Caco-2 (cell line): ENCODE data around the gene KNCN. TPM values are rescaled to one million over a fixed set of nuclear protein-coding genes. Genes with fewer than 3 reads are reported as not detected.

Experiments used
- BruUV-seq: library from RNA; stranded (reverse); fragments of 400-500 nt; replicated peaks from 2 replicates; lab custom pipeline; 2021; lab: Mats Ljungman, UMichigan
- CTCF ChIA-PET: fragments of 300-600 bp; sonication (Branson Sonifier 250); formaldehyde crosslinking; loops from one replicate; lab custom pipeline; 2022; ENCODE audit warnings: antibody characterized with exemption; lab: Charles Lee
- POLR2A ChIA-PET: fragments of 300-600 bp; sonication (Branson Sonifier 250); formaldehyde crosslinking; loops from one replicate; lab custom pipeline; 2022; ENCODE audit warnings: antibody characterized with exemption; lab: Charles Lee
- DNase-seq, 2 experiments: peaks; one replicate each; pipeline versions ENCODE4 v3.0.0 to v3.0.0-alpha.2; 2020 to 2022
- H3K27me3 ChIP-seq: replicated peaks from 2 replicates; pipeline ENCODE4 v1.6.0; 2011; ENCODE audit warnings: low read length; ENCODE audit not compliant: control insufficient read depth, insufficient read depth
- H3K36me3 ChIP-seq: 2 replicates; pipeline ENCODE4 v1.5.1; 2011; ENCODE audit warnings: low read length; ENCODE audit not compliant: control insufficient read depth, insufficient read depth
- H3K4me1 ChIP-seq: fragments of 250-450 bp; sonication (Bioruptor Pico); 2 replicates; pipeline ENCODE4 v1.5.1; 2020; ENCODE audit warnings: mild to moderate bottlenecking
- H3K4me3 ChIP-seq: 2 replicates; pipeline ENCODE4 v1.5.1; 2011; ENCODE audit warnings: low read depth, mild to moderate bottlenecking, control low read depth, low read length
- H3K9me3 ChIP-seq: fragments of 250-450 bp; sonication (Bioruptor Pico); 2 replicates; pipeline ENCODE4 v1.5.1; 2020; ENCODE audit warnings: mild to moderate bottlenecking, moderate library complexity
- H3K27ac Mint-ChIP-seq: one replicate; pipeline ENCODE4 v1.8.0; 2022; ENCODE audit warnings: mixed read lengths; ENCODE audit not compliant: unreplicated experiment
- H3K27me3 Mint-ChIP-seq: one replicate; pipeline ENCODE4 v1.8.0; 2022; ENCODE audit warnings: mixed read lengths; ENCODE audit not compliant: insufficient read depth, unreplicated experiment
- H3K36me3 Mint-ChIP-seq: one replicate; pipeline ENCODE4 v1.8.0; 2022; ENCODE audit warnings: mild to moderate bottlenecking, mixed read lengths; ENCODE audit not compliant: insufficient read depth, unreplicated experiment
- H3K4me1 Mint-ChIP-seq: one replicate; pipeline ENCODE4 v1.8.0; 2022; ENCODE audit warnings: low read depth, mixed read lengths; ENCODE audit not compliant: unreplicated experiment
- H3K4me3 Mint-ChIP-seq: one replicate; pipeline ENCODE4 v1.8.0; 2022; ENCODE audit warnings: mild to moderate bottlenecking, moderate library complexity, mixed read lengths; ENCODE audit not compliant: unreplicated experiment
- H3K9me3 Mint-ChIP-seq: one replicate; pipeline ENCODE4 v1.8.0; 2022; ENCODE audit warnings: mixed read lengths; ENCODE audit not compliant: unreplicated experiment
- intact Hi-C: fragments of 100-400 bp; cut with micrococcal nuclease; formaldehyde crosslinking; loops from one replicate; pipeline ENCODE4 v1.10.0; 2022; ENCODE audit not compliant: unreplicated experiment
- total RNA-seq: library from RNA; stranded (reverse); gene quantifications from 2 replicates; pipeline ENCODE4 v1.2.3, GENCODE V29; 2022
- TF ChIP-seq, protein P1 (sequence below), 2 experiments: fragments of 200-600 bp in 1 of 2; IDR thresholded peaks; 1 replicate in 1 of 2; 2 replicates in 1 of 2; pipeline versions ENCODE4 v1.5.1 to v1.8.0; 2011 to 2022; ENCODE audit warnings: antibody characterized with exemption in 1 of 2, control low read depth in 1 of 2, inconsistent platforms in 1 of 2, low read depth in 1 of 2, low read length in 1 of 2, mild to moderate bottlenecking in 1 of 2, moderate library complexity in 1 of 2; ENCODE audit not compliant: insufficient read depth in 1 of 2, severe bottlenecking in 1 of 2, unreplicated experiment in 1 of 2

Gene KNCN
- total RNA-seq, 1 experiment from 2014 or later, result not detected

DNA sequence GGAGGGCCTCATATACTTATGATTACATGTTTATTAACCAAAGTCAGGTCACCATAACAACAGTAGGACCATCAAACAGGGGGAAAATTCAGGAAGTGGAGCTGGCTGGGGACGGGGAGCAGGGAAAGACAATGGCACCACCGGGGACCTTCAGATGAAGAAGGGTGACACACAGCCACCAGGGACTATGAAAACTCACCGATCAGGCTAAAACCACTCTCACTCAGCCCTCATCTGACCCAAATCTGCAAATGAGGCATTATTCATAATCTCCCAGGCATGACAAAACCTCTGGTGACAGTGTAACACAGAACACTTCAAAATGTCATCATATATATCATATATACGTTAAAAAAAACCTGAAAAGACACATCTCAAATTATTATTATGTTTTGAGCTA lies 41.4 kb upstream of the KNCN start:
- no TSS peak for BruUV-seq
- Histone ChIP-seq H3K4me1 (no peaks in the 10 kb centered on the region), H3K9me3 (no peaks in the 10 kb centered on the region), H3K27me3 (no peaks in the 10 kb centered on the region), H3K36me3 (no peaks in the 10 kb centered on the region; the same call in none of the 2 replicates), H3K4me3 (no peak overlapping the region)
- DNase-seq, result no peak
- Mint-ChIP-seq H3K4me3 (no peak overlapping the region), H3K36me3 (peaks cover 35% of the 10 kb centered on the region), H3K27me3 (no peaks in the 10 kb centered on the region), H3K27ac (no peak overlapping the region), H3K9me3 (no peaks in the 10 kb centered on the region), H3K4me1 (no peaks in the 10 kb centered on the region)
- ChIA-PET CTCF (no interaction called here), POLR2A (no interaction called here)
- intact Hi-C loops, result no loop called here
- TF ChIP-seq, protein P1, sequence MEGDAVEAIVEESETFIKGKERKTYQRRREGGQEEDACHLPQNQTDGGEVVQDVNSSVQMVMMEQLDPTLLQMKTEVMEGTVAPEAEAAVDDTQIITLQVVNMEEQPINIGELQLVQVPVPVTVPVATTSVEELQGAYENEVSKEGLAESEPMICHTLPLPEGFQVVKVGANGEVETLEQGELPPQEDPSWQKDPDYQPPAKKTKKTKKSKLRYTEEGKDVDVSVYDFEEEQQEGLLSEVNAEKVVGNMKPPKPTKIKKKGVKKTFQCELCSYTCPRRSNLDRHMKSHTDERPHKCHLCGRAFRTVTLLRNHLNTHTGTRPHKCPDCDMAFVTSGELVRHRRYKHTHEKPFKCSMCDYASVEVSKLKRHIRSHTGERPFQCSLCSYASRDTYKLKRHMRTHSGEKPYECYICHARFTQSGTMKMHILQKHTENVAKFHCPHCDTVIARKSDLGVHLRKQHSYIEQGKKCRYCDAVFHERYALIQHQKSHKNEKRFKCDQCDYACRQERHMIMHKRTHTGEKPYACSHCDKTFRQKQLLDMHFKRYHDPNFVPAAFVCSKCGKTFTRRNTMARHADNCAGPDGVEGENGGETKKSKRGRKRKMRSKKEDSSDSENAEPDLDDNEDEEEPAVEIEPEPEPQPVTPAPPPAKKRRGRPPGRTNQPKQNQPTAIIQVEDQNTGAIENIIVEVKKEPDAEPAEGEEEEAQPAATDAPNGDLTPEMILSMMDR (IDR thresholded peaks at IDR 0.05; ENCODE audit: insufficient read depth in 1 of 2, low read depth in 1 of 2, low read length in 1 of 2, severe bottlenecking in 1 of 2, unreplicated experiment in 1 of 2), result no peak

DNA sequence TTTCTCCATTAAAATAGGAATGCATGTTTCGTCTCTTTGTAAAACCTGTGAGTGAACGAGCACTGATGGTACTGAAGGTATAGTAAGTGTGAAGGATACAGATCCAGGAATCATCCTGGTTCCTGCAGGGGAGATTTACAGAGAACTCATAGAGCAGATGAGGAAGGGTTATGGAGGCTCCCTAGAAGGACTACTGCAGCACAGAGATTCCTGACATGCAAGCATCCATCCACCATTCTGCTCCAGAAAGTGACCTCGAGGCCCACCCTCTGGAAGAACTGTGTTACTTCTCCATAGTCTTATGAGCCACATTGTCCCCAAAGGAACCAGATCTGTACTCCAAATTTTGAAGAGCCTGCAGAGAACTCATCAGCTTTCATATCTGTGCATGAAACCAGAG lies 38.1 kb upstream of the KNCN start:
- ChIA-PET CTCF (no interaction called here), POLR2A (no interaction called here)
- Histone ChIP-seq H3K36me3 (no peaks in the 10 kb centered on the region; the same call in none of the 2 replicates), H3K27me3 (no peaks in the 10 kb centered on the region), H3K4me3 (no peak overlapping the region), H3K4me1 (no peaks in the 10 kb centered on the region), H3K9me3 (no peaks in the 10 kb centered on the region)
- H3K4me1 Mint-ChIP-seq, result no peaks in the 10 kb centered on the region
- no TSS peak for BruUV-seq
- peaks cover 32% of the 10 kb centered on the region for H3K36me3 Mint-ChIP-seq
- TF ChIP-seq, protein P1 (IDR thresholded peaks at IDR 0.05; ENCODE audit: insufficient read depth in 1 of 2, low read depth in 1 of 2, low read length in 1 of 2, severe bottlenecking in 1 of 2, unreplicated experiment in 1 of 2), result no peak
- no peak overlapping the region for H3K4me3 Mint-ChIP-seq
- no peak overlapping the region for H3K27ac Mint-ChIP-seq
- intact Hi-C loops, result no loop called here
- DNase-seq, result no peak
- no peaks in the 10 kb centered on the region for H3K9me3 Mint-ChIP-seq
- no peaks in the 10 kb centered on the region for H3K27me3 Mint-ChIP-seq

DNA sequence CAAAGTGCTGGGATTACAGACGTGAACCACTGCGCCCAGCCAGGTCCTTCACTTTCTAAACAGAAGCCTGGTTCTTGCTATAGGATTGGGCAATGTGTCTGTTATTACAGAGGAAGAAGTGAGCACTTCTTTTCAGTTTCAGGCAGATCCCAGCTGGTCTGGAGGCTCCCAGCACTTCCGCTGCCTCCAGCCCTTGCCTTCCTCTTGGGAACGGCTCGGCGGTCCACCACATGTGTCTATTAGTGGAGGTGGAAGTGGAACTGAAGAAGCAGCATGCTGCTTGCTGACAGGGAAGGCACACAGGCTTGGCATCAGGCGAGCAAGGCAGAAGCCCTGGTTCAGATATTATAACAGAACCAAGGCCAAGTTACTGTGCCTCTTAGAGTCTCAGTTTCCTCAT lies 35.6 kb upstream of the KNCN start:
- CTCF ChIA-PET, result no interaction called here
- Mint-ChIP-seq H3K4me3 (no peak overlapping the region), H3K4me1 (no peaks in the 10 kb centered on the region), H3K27ac (no peak overlapping the region), H3K36me3 (peaks cover 15% of the 10 kb centered on the region), H3K9me3 (no peaks in the 10 kb centered on the region), H3K27me3 (no peaks in the 10 kb centered on the region)
- Histone ChIP-seq H3K27me3 (no peaks in the 10 kb centered on the region), H3K4me1 (no peaks in the 10 kb centered on the region), H3K9me3 (no peaks in the 10 kb centered on the region), H3K4me3 (no peak overlapping the region), H3K36me3 (no peaks in the 10 kb centered on the region; the same call in none of the 2 replicates)
- intact Hi-C loops, result no loop called here
- TF ChIP-seq, protein P1 (IDR thresholded peaks at IDR 0.05; ENCODE audit: insufficient read depth in 1 of 2, low read depth in 1 of 2, low read length in 1 of 2, severe bottlenecking in 1 of 2, unreplicated experiment in 1 of 2), result no peak
- BruUV-seq, result no TSS peak
- no peak for DNase-seq
- POLR2A ChIA-PET, result no interaction called here
